ENCODE data around the gene SYNGR1.

Gene SYNGR1

DNA sequence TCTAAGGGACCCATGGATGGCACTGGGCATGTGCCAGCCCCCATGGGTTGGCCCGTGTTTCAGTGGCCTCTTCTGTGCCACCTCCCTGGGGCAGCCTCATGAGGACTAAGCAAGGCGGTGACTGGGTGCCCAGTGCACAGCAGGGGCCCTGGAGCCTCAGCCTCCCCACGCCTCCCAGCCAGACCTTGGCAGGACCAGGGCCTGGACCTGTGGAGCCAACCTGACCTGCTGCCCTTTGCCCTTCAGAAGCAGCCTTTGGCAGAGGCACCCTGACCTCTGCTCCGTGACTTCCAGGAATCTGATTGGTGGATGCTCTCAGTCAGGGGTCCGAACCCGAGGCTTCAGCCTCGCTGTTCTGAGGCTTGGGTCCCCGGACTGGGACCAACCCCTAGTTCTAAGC is 25.0 kb downstream of the SYNGR1 start:
- no peak for DNase-seq

DNA sequence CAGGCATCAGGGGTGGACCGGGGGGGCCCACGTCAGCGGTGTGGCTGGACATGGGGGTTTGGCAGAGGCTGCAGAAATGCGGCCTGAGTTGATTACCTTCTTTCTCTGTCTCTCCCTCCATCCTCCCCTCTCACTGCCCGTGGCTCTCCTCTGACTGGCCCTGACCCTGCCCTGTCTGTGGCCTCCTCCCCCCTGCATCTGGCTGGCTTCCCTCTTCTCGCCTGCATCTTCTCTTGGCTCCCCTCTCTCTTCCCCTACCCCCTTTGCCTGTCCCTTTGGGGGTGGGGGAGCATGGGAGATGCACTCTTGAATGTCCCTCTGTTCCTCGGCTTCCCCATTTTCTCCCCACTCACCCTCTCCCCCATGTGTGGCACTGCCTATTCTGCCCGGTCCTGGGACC is 25.9 kb downstream of the SYNGR1 start:
- DNase-seq = no peak

DNA sequence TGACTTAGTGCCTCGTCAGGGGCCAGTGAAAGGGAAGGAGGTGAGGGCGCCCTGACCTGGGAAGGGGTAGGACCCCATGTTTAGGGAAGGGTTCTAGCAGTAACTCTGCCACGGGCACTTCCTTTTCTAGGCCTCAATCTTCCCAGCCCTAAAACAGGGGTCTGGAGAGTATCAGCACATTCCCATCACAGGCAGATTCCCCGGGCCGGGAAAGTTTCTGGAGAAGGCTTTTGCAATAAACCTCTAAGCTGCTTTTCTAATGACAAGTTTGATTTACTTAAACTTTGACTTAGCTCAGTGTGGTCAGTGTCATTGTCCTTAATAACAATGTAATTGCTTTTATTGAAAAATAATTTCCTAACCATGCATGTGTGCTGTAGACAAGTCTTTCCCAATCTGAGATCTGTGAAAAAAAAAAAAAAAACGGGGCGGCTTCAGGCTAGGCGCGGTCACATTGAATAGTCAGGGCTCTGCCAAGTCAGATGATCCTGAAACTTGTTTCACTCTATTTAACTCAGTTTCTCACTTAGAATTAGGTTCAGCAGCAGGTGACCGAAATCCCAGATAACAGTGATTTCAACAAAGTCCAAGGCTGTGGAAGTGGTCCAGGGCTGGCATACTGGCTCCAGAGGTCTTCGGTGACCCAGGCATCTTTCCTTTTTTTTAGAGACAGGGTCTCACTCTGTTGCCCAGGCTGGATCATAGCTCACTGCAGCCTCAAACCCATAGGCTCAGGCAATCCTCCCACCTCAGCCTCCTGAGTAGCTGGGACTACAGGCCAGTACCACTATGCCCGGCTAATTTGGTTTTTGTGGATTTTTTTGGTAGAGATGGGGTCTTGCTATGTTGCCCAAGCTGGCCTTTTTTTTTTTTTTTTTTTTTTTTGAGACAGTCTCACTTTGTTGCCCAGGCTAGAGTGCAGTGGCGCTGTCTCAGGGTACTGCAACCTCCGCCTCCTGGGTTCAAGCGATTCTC is 30.3 kb downstream of the SYNGR1 start:
- no peak for DNase-seq

DNA sequence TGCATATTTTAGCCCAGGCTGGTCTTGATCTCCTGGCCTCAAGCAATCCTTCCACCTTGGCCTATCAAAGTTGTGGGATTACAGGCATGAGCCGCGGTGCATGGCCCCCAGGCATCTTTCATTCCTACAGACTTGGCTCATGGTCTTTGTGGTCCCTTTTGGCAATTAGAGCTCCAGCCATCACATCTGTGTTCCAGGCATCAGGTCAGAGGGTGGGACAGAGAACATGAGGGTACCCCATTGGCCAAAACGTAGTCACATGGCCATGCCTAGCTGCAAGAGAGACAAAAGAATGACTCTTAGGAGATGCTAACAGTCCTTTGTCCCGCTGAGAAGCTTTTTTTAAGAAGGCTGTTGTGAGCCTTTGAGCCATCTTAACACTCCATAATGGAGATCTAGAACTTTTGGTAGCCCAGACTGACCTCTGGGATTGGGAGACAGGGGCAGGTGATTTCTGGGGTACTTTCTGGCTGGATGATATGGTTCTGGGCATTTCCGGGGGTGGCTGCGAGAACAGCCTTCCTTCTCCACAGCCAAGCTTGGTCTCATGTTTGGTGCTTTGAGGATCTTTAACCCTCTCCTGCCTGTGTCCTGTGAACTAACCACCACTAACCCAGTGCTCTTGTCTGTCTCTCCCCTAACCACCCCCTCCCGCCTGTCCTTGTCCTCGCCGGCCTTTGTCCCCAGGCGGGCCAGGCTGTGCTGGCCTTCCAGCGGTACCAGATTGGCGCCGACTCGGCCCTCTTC is 31.4 kb downstream of the SYNGR1 start:
- DNase-seq = no peak

DNA sequence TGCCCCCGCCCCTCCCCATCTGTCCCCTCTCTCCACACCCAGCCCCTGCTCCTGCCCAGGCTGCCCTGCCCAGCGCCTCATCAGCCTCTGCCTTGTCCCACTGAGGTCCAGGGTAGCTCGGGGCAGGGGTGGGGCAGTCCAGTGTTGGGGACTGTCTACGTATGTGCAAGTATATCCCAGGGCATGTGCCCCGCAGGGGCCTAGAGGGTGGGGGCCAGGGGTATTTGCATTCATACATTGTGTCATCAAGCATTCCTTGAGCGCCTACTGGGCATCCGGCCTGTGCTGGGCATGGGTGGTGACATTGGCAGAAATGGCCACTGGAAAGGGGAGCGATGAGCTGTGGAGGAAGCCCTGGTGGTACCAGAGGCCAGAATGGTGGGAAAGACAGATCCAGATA is 32.1 kb downstream of the SYNGR1 start:
- DNase-seq = no peak

DNA sequence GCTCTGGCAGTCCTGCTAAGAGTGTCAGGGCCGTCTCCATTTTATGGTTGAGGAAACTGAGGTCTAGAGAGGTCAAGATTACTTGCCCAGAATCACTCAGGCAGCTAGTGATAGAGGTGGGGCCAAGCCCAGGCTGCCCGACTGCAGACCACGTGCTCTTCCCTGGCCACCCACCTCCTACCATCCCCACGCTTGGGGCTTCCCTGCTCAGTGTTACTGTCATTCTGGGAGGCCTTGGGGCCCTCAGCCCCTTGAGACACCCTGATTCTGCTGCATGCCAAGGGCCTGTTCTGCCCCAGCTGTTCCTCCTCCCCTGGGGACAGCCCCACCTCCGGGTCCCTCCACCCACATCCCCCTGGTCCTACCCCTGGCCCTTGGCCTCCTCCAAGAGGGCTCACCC is 32.6 kb downstream of the SYNGR1 start:
- DNase-seq = no peak

DNA sequence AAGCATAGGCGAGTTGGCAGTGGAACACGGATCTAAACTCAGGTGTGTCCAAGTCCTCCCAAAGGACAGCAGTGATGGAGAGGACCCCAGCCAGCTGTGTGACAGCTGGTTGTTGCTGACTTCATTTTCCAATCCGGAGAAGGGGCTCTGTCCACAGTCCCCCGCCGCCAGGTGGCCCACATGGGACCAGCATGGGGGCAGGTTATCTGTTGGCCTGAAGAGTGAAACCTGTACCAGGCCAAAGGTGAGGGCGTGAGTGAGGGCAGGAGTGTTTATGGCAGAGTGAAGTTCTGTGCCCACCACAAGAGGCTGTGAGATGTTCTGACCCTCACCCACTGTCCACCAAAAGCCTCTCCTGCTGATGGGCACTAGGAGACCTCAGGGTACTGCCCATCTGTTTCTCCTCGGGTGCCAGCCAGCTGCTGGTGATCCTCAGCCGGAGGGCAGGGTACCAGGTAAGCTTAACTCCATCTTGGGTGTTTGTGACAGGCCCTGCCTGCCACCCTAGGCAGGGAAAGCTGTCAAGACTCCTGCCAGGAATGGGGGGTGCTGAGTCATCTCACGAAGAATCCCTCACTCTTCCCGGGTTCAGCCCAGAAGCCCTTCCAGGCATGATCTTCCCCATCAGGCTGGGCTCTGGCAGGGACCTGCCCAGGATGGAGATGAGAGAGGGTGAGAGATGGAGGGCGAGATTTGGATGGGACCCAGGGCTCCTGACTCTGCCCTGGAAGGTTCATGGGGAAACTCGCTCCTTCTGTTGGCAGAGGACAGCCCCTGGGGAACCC is 34.2 kb downstream of the SYNGR1 start:
- DNase-seq = peak; percentile 39

DNA sequence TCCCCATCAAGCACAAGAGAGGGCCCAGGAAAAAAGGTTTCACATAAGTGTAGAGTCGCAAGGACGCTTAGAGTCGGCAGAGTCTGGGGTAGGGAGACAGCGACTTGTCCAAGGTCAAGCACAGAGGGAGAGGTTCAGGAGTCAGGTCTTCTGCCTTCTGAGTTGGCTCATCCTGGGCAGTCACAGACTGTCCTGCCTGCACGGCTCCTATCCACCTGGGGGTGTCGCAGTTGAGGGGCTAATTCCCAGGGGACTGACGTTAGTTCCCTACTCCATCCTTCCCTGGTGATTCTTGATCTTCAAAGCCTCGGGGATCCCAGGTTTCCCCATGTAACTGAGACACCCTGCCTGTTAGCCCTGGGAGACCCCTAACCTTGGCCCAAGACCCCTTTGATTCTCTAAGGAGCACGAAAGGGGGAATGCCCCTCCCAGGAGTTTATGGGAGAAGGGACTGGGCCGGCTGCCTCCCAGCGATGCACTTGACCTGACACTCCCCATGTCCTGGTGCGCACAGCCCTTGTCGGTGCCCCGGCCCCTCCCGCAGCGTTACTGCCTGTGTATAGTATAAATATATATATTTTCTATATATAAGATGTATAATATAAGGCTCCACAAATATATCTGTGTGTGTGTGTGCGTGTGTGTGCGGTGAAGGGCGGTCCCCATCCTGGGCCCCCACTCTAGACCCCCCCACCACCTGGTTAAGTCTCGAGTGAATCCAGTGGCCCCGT is 35.1 kb downstream of the SYNGR1 start:
- peak; percentile 37 for DNase-seq

DNA sequence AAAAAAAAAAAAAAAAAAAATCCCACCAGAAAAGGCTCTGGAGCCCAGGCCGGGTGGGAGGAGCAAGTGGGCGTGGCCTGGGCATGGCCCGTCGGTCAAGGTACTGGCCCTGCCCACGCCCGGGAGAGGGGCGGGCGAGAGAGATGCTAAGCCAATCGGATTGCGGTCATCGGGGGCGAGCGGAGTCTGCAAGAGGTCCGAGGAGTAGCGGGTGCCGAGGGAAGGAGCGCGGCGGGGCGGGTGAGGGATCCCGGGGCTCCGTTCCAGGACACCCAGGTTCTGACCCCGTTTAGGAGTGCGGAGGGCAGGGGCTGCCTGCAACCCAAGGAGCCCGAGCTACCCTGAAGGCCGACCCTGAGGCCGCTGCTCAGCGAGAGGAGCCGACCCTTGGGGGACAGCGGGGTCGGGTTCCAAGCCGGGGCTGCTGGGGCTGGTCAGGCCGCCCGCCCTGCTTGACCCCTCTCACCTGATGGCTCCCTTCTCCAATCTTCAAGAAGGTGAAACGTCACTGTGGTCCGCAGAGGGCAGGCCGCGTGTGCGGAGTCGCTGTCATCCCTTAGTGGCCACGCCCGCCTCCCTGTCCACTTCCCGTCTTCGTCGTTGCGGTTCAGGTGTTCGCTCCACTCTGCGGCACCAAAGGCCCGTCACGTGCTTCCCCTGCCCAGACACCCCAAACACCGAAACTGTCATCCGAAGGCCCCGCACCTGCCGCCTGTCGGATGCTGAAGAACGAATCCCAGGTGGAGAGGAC is 38.6 kb downstream of the SYNGR1 start:
- peak; percentile 79 for DNase-seq

DNA sequence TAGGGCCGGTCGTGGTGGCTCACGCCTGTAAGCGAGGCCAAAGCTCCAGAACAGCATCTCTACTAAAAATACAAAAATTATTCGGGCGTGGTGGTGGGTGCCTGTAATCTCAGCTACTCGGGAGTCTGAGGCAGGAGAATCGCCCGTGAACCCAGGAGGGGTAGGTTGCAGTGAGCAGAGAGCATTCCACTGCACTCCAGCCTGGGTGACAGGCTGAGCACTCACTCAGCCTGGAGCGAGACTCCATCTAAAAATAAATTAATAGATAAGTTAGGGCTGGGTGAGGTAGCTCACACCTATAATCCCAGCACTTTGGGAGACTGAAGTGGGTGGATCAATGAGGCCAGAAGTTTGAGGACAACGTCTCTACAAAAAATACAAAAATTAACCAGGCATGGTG is 39.6 kb downstream of the SYNGR1 start:
- DNase-seq = no peak

DNA sequence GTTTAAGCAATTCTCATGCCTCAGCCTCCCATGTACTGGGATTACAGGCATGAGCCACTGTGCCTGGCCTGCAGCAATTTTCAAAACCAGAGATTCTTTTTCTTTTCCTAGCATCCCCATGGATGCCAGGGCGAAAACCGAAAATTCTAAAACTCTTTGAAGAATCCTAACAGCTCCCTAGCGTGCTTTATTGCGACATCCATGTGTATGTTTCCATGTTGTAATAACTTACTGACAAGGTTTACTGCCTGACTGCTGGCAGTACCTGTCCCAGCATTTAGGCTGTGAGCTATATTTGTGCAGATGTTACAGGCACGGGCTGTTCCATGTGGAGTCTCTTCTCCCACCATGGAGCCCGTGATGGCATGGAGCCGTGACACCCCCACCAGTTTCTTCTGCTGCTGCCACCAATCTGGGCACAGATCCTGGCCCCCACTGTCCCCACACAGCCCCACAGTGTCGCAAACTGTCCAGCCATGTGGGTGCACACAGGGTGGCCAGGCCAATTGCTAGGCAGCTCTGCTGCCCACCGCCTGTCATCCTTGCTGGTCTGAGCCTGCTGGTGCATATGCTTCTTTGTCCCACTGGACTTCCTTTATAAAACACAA is 42.7 kb downstream of the SYNGR1 start:
- no peak for DNase-seq

DNA sequence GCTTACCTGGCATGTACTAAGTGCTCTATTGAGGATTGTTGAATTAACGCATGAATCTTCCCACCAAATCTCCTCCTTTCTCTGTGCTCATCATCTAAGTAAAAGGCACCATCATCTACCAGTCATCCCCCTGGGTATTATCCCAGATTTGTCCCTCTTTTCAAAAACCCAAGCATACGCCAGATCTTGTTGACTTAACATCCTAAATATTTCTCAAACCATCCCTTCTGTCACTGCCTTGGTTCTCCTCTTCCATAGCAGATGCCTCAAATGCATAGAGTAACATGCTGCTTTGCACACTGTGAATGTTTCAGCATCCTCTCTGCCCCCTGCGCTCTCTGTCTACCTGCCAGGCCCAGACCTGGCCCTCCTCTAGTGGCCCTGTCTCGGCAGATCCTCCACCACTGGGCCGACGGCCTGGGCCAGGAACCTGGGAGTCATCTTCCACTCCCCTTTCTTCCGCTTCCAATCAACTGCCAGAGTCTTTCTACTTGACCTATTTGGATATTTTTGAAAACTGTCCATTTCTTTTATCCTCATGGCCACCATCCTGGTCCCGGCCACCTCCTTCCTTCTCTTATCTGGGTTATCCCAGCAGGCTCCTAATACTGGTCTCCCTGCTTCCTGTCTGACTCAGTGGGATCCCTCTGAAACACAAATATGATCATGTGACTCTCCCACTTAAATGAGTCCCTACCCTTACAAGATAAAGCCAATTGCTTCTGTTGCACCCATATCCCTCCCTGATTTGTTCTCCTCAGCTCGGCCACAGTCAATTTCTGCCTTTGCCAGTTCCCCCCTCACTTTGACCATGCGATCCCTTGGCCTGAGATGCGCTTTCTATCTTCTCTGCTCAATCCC is 46.4 kb downstream of the SYNGR1 start:
- no peak for DNase-seq

DNA sequence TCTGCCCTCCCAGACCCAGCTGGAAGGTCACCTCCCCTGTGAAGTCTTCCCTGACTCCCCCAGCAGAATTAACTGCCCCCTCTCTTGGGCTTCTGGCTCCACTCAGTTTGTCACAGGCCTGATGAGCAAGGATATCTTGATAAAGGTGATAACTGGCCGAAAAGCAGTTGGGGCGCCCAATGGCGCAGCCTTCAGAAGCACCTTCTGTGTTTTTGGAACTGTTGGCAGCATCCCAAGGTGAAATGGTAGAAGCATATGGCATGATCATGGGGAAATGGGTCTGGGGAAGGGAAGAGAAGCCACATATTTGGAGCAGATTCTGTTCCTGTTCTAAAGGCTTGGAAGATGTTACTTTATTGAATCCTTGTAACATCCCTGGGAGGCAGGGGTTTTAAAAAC is 47.0 kb downstream of the SYNGR1 start:
- no peak for DNase-seq

DNA sequence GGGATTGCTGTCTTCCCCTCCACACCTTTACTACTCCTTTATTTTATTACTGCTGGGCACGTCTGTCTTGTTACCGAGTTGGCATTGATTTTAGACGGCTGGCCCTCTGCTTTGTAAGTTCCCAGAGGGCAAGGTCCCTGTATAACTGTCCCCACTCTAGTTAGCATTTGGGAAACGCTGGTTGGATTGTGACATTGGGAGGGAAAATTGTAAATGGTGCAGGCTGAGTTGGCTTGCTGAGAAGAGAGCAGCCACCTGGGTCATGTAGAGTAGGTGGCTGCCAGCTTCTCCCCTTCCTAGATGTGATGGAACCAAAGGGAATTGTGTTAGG is 51.5 kb downstream of the SYNGR1 start:
- no peak for DNase-seq

DNA sequence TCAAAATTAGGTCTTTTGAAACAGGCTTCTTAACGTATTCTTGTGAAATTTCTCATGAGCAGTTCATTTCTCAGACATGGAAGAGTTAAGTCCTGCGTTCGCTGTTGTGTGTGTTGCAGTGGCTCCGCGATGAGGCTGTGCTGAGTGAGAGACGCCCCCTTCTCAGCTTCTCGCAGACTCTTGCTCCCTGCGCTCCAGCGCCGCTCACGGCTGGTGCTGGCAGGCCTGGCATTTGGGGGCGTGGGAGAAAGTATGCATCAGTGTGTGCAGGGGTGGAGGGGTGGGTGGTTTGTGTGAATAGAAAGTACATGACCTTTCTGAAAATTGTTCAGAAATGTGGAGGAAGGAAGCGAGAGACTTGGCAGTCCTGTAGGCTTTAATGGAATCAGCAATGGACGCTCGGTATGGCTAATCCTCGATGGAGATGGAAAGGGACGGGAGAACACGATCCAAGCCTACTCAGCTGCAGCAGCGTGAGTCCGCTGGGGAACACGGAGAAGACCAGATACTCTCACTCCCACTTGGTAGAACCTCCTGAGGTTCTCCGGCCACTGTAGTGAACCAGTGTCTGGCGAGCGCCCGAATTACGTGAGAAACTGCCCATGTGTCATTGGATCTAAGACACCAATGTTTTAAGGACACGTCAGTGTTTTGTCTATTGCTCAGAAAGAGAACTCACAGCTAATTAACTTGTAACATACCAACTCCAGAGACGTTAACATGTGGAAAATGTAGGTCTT is 55.7 kb downstream of the SYNGR1 start:
- DNase-seq = peak; percentile 38

DNA sequence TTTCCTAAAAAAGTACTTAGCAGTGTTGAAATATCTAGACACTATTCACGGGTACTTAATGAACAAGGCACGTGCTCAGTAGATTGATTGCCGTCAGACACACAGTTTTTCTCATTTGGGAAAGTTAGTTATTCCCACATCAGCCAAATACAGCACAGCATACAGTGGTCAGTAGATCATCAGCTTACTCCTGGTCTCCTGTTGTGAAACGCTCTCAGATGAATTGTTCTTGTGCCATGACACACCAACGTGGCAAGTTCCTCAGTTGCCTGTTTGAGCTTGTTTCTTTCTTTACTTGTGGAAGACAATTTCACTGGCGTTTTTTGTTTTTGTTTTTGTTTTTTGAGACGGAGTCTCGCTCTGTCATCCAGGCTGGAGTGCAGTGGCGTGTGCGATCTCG is 58.4 kb downstream of the SYNGR1 start:
- no peak for DNase-seq

DNA sequence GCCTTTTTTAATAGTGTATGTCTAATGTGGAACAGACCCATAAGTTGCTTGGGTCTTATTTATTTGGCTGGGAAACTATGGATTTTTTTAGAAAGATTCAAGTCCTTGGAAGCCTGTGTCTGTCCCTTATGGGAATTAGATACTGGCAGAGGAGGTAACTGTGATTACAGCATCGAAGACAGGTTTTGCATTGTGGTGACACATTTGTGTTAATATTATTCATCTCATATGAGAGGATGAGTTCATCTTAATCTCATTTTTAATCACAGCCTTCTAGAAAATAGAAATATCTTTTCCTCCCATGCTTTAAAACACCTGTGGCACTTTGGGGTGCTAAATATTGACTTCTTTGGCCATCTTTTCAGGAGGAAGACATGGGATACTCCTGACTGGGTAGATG is 59.0 kb downstream of the SYNGR1 start:
- DNase-seq = no peak

DNA sequence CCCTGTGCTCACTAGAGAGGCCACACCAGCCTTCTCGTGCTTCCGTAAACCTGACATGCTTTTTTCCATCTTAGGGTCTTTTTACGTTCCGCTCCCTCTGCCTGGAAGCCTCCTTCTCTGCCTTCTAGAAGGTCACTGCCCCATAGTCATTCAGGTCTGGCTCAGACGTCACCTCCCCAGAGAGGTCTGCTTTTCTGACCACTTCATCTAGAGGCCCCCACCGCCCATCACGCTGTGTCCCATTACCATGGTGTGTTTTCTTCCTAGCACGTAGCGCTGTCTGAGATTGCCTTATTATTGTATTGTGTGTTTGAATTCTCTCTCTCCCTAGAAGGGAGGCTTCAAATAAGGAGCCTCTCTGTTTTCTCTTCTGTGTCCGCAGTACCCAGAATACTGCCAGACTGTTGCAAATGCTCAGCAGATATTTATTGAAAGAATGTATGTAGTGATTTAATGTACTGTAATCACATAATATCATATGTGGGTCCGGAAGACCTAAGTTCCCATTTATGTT is 59.8 kb downstream of the SYNGR1 start:
- no peak for DNase-seq

DNA sequence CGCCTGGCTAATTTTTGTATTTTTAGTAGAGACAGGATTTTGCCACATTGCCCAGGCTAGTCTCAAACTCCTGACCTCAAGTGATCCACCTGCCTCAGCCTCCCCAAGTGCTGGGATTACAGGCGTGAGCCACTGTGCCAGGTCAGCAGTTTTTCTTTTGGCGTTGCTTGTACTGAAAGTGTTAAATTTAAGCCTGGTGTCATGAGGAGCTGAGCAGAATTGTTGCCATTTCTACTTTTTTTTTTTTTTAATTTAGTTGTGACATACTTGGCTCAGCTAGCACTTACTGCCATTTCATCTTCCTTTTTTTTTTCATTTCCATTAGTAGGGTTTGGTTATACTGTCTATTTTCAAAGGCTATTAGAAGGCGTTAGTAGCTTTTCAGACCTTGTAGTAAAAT is 60.5 kb downstream of the SYNGR1 start:
- DNase-seq = no peak
